ENCODE measurements around the gene FIGLA.
A peak's percentile ranks its signal among the peaks of the same experiment; 100 is the strongest.

Gene FIGLA

GRCh38 chr2:70820499-70820898 lies 30.1 kb upstream of the FIGLA start, which contains the start of gene CLEC4F:
CLEC4F (minus strand) TSS chr2:70820599; CDS start chr2:70820523, 76 bp downstream.
- Histone ChIP-seq H3K27me3 (ENCODE audit: insufficient read depth, poor library complexity, severe bottlenecking) (no peaks in the 10 kb centered on the region), H3K4me3 (replicated peaks; ENCODE audit: insufficient read depth, low read length) (no peak within 1 kb of the TSS), H3K27ac (replicated peaks) (no peak within 1 kb of the TSS)
- TF ChIP-seq CTCF (IDR thresholded peaks at IDR 0.05; ENCODE audit: insufficient read depth, low read length) (no peak), SPI1 (IDR thresholded peaks at IDR 0.05; ENCODE audit: borderline replicate concordance, low read depth) (no peak), POLR2AphosphoS5 (IDR thresholded peaks at IDR 0.05; ENCODE audit: low read depth) (no peak), GABPA (IDR thresholded peaks at IDR 0.05; ENCODE audit: low read depth) (no peak)
- TF ChIP-seq, protein P1, sequence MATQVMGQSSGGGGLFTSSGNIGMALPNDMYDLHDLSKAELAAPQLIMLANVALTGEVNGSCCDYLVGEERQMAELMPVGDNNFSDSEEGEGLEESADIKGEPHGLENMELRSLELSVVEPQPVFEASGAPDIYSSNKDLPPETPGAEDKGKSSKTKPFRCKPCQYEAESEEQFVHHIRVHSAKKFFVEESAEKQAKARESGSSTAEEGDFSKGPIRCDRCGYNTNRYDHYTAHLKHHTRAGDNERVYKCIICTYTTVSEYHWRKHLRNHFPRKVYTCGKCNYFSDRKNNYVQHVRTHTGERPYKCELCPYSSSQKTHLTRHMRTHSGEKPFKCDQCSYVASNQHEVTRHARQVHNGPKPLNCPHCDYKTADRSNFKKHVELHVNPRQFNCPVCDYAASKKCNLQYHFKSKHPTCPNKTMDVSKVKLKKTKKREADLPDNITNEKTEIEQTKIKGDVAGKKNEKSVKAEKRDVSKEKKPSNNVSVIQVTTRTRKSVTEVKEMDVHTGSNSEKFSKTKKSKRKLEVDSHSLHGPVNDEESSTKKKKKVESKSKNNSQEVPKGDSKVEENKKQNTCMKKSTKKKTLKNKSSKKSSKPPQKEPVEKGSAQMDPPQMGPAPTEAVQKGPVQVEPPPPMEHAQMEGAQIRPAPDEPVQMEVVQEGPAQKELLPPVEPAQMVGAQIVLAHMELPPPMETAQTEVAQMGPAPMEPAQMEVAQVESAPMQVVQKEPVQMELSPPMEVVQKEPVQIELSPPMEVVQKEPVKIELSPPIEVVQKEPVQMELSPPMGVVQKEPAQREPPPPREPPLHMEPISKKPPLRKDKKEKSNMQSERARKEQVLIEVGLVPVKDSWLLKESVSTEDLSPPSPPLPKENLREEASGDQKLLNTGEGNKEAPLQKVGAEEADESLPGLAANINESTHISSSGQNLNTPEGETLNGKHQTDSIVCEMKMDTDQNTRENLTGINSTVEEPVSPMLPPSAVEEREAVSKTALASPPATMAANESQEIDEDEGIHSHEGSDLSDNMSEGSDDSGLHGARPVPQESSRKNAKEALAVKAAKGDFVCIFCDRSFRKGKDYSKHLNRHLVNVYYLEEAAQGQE (IDR thresholded peaks at IDR 0.05; ENCODE audit: insufficient replicate concordance, low read depth), result no peak
- DNase-seq (ENCODE audit: low read depth in 1 of 2, low spot score in 1 of 2), result no peak

GRCh38 chr2:70817284-70817954 lies 27.0 kb upstream of the FIGLA start:
- H3K27ac ChIP-seq (replicated peaks), result no peak overlapping the region
- no peak for DNase-seq (ENCODE audit: low read depth in 1 of 2, low spot score in 1 of 2)
- no peak for TF ChIP-seq CTCF (IDR thresholded peaks at IDR 0.05; ENCODE audit: insufficient read depth, low read length)
- TF ChIP-seq, protein P1 (IDR thresholded peaks at IDR 0.05; ENCODE audit: insufficient replicate concordance, low read depth), result no peak
- no peak for TF ChIP-seq SPI1 (IDR thresholded peaks at IDR 0.05; ENCODE audit: borderline replicate concordance, low read depth)
- TF ChIP-seq POLR2AphosphoS5 (IDR thresholded peaks at IDR 0.05; ENCODE audit: low read depth), result no peak
- no peak for TF ChIP-seq GABPA (IDR thresholded peaks at IDR 0.05; ENCODE audit: low read depth)
- H3K27me3 ChIP-seq (ENCODE audit: insufficient read depth, poor library complexity, severe bottlenecking), result no peaks in the 10 kb centered on the region
- H3K4me3 ChIP-seq (replicated peaks; ENCODE audit: insufficient read depth, low read length), result no peak overlapping the region

DNA sequence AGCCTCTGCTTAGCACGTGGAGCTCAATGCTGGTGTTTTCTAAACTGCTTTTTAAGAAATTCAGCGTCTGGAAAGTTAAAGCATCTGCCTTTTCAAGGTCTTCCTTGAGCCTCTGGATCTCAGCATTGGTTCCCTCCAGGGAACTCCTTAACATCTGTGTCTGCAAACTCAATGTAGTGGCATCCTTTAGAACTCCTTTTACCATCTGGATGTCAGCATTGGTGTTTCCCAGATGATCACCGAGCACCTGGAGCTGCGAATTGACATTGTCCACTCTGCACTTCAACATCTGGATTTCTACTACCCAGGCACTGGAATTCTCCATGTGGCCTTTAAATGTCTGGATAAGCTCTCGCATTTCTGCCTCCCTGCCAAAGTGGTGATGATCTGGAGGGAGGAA lies 26.3 kb upstream of the FIGLA start:
- Histone ChIP-seq H3K27me3 (ENCODE audit: insufficient read depth, poor library complexity, severe bottlenecking) (no peaks in the 10 kb centered on the region), H3K4me3 (replicated peaks; ENCODE audit: insufficient read depth, low read length) (no peak overlapping the region), H3K27ac (replicated peaks) (no peak overlapping the region)
- no peak for DNase-seq (ENCODE audit: low read depth in 1 of 2, low spot score in 1 of 2)
- TF ChIP-seq, protein P1 (IDR thresholded peaks at IDR 0.05; ENCODE audit: insufficient replicate concordance, low read depth), result no peak
- TF ChIP-seq SPI1 (IDR thresholded peaks at IDR 0.05; ENCODE audit: borderline replicate concordance, low read depth) (peak; percentile 16; the same call in 1 of the 2 replicates), POLR2AphosphoS5 (IDR thresholded peaks at IDR 0.05; ENCODE audit: low read depth) (no peak), CTCF (IDR thresholded peaks at IDR 0.05; ENCODE audit: insufficient read depth, low read length) (no peak), GABPA (IDR thresholded peaks at IDR 0.05; ENCODE audit: low read depth) (no peak)

All from HL-60 (cell line).